ENCODE results near the gene GRK5.

DNA sequence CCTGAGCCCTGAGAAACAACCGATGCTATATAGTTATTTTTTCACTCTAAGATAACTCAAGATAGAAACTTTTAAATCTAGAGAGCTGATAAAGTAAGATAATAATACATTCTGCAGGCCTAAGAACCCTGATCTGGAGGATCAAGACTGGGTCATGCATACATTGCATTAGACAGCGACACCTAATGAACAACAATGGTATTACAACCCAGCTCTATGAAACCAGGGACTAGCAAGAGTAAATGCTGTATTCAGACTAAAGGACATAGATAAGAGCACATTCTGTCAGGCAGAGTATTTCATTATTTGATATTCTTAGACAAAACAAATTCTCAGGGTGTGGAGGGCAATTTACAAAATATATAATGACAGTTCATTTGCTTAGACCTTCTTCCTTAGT is 148.6 kb downstream of the GRK5 start:
- no peak for TF ChIP-seq POLR2A (IDR thresholded peaks at IDR 0.05)
- TF ChIP-seq CTCF (IDR thresholded peaks at IDR 0.05 in 4 of 5, conservative IDR thresholded peaks at IDR 0.05 in 1 of 5) = no peak
